Measurements from ENCODE around the gene HCAR3. TPM values are rescaled to one million over a fixed set of nuclear protein-coding genes. Genes with fewer than 3 reads are reported as not detected.

The HCAR3 gene
- total RNA-seq, 1 experiment from 2014 or later: not detected

DNA sequence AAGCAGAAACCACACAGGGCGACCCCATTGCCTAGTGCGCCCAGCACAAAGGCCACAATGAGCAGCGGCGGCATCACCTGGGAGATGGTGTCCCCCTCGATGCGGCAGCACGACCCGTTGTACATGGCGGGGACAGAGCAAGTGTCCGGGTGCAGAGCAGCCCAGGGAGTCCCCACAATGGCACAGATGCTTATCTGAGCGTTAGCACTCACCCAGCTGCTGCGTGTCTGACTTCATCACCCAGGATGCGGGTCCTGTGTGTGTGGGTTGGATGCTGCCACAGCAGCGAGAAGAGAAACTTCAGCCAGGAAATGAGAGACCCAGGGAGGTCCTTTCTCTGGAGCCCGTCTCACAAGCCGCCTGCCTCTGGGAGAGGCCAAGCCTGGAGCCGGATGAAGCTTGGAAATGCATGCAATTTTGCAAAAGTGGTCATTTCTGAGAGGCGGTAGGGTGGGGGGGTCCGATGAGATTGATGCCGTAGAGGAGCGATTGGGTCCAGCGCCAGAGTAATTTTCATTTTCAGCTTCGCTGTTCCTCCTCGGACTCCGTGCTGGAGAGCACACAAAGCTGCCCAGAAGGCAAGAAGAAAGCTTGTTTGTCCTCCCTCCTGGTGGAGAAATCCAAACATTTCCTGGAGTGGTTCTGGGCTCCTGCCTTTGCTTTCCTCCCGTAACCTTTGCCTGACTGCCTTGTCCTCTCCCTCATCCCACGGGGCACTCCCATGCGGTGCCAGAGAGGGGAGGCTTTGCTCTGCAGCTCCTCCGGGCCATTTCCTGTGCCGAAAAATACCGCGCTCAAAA lies 13.8 kb upstream of the HCAR3 start, which contains the start of gene HCAR1:
TSS of gene HCAR1 (minus strand) at position 630 of the 800 bp plus-strand sequence. CDS start at position 125, 505 bp downstream.
- DNase-seq (ENCODE audit: low spot score) (peak; percentile 19), ATAC-seq (peak; percentile 72)
- no peaks in the 10 kb centered on the region for H3K9me3 Mint-ChIP-seq
- no peaks in the 10 kb centered on the region for H3K36me3 Mint-ChIP-seq
- no peak within 1 kb of the TSS for H3K4me3 Mint-ChIP-seq
- H3K4me1 Mint-ChIP-seq: peaks cover 21% of the 10 kb centered on the region
- no peaks in the 10 kb centered on the region; the same call in 1 of the 2 replicates for H3K27me3 Mint-ChIP-seq (ENCODE audit: low read depth)
- TF ChIP-seq, protein P1, sequence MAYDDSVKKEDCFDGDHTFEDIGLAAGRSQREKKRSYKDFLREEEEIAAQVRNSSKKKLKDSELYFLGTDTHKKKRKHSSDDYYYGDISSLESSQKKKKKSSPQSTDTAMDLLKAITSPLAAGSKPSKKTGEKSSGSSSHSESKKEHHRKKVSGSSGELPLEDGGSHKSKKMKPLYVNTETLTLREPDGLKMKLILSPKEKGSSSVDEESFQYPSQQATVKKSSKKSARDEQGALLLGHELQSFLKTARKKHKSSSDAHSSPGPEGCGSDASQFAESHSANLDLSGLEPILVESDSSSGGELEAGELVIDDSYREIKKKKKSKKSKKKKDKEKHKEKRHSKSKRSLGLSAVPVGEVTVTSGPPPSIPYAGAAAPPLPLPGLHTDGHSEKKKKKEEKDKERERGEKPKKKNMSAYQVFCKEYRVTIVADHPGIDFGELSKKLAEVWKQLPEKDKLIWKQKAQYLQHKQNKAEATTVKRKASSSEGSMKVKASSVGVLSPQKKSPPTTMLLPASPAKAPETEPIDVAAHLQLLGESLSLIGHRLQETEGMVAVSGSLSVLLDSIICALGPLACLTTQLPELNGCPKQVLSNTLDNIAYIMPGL (CRISPR knock-in tag; IDR thresholded peaks at IDR 0.05): no peak
- TF ChIP-seq, protein P2, sequence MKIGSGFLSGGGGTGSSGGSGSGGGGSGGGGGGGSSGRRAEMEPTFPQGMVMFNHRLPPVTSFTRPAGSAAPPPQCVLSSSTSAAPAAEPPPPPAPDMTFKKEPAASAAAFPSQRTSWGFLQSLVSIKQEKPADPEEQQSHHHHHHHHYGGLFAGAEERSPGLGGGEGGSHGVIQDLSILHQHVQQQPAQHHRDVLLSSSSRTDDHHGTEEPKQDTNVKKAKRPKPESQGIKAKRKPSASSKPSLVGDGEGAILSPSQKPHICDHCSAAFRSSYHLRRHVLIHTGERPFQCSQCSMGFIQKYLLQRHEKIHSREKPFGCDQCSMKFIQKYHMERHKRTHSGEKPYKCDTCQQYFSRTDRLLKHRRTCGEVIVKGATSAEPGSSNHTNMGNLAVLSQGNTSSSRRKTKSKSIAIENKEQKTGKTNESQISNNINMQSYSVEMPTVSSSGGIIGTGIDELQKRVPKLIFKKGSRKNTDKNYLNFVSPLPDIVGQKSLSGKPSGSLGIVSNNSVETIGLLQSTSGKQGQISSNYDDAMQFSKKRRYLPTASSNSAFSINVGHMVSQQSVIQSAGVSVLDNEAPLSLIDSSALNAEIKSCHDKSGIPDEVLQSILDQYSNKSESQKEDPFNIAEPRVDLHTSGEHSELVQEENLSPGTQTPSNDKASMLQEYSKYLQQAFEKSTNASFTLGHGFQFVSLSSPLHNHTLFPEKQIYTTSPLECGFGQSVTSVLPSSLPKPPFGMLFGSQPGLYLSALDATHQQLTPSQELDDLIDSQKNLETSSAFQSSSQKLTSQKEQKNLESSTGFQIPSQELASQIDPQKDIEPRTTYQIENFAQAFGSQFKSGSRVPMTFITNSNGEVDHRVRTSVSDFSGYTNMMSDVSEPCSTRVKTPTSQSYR (CRISPR knock-in tag; IDR thresholded peaks at IDR 0.05): no peak
- TF ChIP-seq TEAD1 (CRISPR knock-in tag; IDR thresholded peaks at IDR 0.05) (no peak), EMX1 (CRISPR knock-in tag; IDR thresholded peaks at IDR 0.05) (no peak), NR1H2 (CRISPR knock-in tag; IDR thresholded peaks at IDR 0.05) (no peak), GTF2I (CRISPR knock-in tag; conservative IDR thresholded peaks at IDR 0.05) (no peak), ZBTB21 (CRISPR knock-in tag; IDR thresholded peaks at IDR 0.05; ENCODE audit: borderline replicate concordance) (no peak), SP1 (CRISPR knock-in tag; conservative IDR thresholded peaks at IDR 0.05) (no peak), FOXP1 (CRISPR knock-in tag; IDR thresholded peaks at IDR 0.05; ENCODE audit: borderline replicate concordance) (no peak), ATF1 (CRISPR knock-in tag; IDR thresholded peaks at IDR 0.05) (no peak), TCF7 (CRISPR knock-in tag; IDR thresholded peaks at IDR 0.05; ENCODE audit: low read depth) (no peak), ELF4 (CRISPR knock-in tag; IDR thresholded peaks at IDR 0.05; ENCODE audit: low read depth) (no peak), NR3C1 (CRISPR knock-in tag; conservative IDR thresholded peaks at IDR 0.05; ENCODE audit: low read depth) (no peak), MYBL2 (CRISPR knock-in tag; IDR thresholded peaks at IDR 0.05) (no peak), ZNF416 (CRISPR knock-in tag; IDR thresholded peaks at IDR 0.05) (no peak)
- TF ChIP-seq, protein P3, sequence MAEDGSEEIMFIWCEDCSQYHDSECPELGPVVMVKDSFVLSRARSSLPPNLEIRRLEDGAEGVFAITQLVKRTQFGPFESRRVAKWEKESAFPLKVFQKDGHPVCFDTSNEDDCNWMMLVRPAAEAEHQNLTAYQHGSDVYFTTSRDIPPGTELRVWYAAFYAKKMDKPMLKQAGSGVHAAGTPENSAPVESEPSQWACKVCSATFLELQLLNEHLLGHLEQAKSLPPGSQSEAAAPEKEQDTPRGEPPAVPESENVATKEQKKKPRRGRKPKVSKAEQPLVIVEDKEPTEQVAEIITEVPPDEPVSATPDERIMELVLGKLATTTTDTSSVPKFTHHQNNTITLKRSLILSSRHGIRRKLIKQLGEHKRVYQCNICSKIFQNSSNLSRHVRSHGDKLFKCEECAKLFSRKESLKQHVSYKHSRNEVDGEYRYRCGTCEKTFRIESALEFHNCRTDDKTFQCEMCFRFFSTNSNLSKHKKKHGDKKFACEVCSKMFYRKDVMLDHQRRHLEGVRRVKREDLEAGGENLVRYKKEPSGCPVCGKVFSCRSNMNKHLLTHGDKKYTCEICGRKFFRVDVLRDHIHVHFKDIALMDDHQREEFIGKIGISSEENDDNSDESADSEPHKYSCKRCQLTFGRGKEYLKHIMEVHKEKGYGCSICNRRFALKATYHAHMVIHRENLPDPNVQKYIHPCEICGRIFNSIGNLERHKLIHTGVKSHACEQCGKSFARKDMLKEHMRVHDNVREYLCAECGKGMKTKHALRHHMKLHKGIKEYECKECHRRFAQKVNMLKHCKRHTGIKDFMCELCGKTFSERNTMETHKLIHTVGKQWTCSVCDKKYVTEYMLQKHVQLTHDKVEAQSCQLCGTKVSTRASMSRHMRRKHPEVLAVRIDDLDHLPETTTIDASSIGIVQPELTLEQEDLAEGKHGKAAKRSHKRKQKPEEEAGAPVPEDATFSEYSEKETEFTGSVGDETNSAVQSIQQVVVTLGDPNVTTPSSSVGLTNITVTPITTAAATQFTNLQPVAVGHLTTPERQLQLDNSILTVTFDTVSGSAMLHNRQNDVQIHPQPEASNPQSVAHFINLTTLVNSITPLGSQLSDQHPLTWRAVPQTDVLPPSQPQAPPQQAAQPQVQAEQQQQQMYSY (CRISPR knock-in tag; IDR thresholded peaks at IDR 0.05): no peak
- TF ChIP-seq, protein P4, sequence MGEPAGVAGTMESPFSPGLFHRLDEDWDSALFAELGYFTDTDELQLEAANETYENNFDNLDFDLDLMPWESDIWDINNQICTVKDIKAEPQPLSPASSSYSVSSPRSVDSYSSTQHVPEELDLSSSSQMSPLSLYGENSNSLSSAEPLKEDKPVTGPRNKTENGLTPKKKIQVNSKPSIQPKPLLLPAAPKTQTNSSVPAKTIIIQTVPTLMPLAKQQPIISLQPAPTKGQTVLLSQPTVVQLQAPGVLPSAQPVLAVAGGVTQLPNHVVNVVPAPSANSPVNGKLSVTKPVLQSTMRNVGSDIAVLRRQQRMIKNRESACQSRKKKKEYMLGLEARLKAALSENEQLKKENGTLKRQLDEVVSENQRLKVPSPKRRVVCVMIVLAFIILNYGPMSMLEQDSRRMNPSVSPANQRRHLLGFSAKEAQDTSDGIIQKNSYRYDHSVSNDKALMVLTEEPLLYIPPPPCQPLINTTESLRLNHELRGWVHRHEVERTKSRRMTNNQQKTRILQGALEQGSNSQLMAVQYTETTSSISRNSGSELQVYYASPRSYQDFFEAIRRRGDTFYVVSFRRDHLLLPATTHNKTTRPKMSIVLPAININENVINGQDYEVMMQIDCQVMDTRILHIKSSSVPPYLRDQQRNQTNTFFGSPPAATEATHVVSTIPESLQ (CRISPR knock-in tag; IDR thresholded peaks at IDR 0.05): no peak
- TF ChIP-seq, protein P5, sequence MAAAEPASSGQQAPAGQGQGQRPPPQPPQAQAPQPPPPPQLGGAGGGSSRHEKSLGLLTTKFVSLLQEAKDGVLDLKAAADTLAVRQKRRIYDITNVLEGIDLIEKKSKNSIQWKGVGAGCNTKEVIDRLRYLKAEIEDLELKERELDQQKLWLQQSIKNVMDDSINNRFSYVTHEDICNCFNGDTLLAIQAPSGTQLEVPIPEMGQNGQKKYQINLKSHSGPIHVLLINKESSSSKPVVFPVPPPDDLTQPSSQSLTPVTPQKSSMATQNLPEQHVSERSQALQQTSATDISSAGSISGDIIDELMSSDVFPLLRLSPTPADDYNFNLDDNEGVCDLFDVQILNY (CRISPR knock-in tag; IDR thresholded peaks at IDR 0.05): no peak
- H3K27ac Mint-ChIP-seq: no peak within 1 kb of the TSS
- CTCF ChIA-PET: interaction anchor here (0.6 to 1.2 kb wide), 3 partner anchors 8 to 135 kb away, joined by 3 to 4 read pairs (median 3); no protein-coding TSS in a partner anchor
- POLR2A ChIA-PET: interaction anchor here (0.6 kb wide), 1 partner anchor 72 kb away, joined by 6 read pairs; no protein-coding TSS in a partner anchor

All from WTC11 (cell line).